T-helper 17 cell (primary cell): ENCODE data around the gene FILIP1L. TPM values are rescaled to one million over a fixed set of nuclear protein-coding genes. Genes with fewer than 3 reads are reported as not detected.

ENCODE experiments used
- ATAC-seq: fragments of 150-1000 bp; cut with Tn5 transposase; 2 replicates; pipeline ENCODE4 v1.10.0; 2021; ENCODE audit warnings: mild to moderate bottlenecking, moderate library complexity
- DNase-seq, 3 donors: peaks; one replicate each; pipeline versions ENCODE4 v3.0.0 to v3.0.0-alpha.2; 2020 to 2021
- H3K9me3 ChIP-seq: one replicate; pipeline ENCODE4 v1.7.0; 2013; ENCODE audit warnings: low read length, mild to moderate bottlenecking; ENCODE audit not compliant: control insufficient read depth, poor library complexity, severe bottlenecking
- H3K27ac Mint-ChIP-seq: one replicate; pipeline ENCODE4 v1.8.0; 2022; ENCODE audit warnings: mild to moderate bottlenecking, moderate library complexity, mixed read lengths
- H3K27me3 Mint-ChIP-seq: one replicate; pipeline ENCODE4 v1.8.0; 2022; ENCODE audit warnings: mixed read lengths
- H3K36me3 Mint-ChIP-seq: one replicate; pipeline ENCODE4 v1.8.0; 2022; ENCODE audit warnings: low read depth, mixed read lengths
- H3K4me1 Mint-ChIP-seq: one replicate; pipeline ENCODE4 v1.8.0; 2022; ENCODE audit warnings: mild to moderate bottlenecking, mixed read lengths
- H3K4me3 Mint-ChIP-seq: one replicate; pipeline ENCODE4 v1.8.0; 2022; ENCODE audit warnings: mild to moderate bottlenecking, moderate library complexity, mixed read lengths
- total RNA-seq, 4 donors: library from RNA in 2 of 4; stranded (reverse) in 2 of 4; gene quantifications; one replicate each; pipeline ENCODE4 v1.2.3 and lab custom pipeline; 2022 to 2026

Gene FILIP1L
- total RNA-seq, 2 donors from 2014 or later = 0.82 TPM; not detected in 1

DNA sequence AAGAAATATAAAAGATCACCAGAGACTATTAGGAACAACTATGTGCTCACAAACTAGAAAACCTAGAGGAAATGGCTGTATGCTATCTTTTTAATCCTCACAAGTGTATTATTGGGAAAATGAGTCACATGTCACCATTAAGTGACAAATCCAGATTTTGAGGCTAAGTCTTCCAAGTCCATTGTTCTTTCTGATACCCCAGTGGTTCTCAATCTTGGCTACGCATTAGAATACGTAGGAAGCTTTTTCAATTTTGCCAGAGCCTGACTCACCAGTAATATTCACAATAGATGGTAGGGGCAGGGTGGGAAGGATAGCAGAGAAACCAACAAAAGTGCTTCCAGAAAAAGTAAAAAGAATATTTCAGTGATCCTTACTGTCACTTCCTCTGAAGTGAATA lies 117.0 kb downstream of the FILIP1L start:
- Mint-ChIP-seq H3K4me1 (no peaks in the 10 kb centered on the region), H3K27ac (no peak overlapping the region), H3K4me3 (no peak overlapping the region), H3K27me3 (no peaks in the 10 kb centered on the region), H3K36me3 (no peaks in the 10 kb centered on the region)
- H3K9me3 ChIP-seq = no peaks in the 10 kb centered on the region
- ATAC-seq (no peak), DNase-seq (no peak)

DNA sequence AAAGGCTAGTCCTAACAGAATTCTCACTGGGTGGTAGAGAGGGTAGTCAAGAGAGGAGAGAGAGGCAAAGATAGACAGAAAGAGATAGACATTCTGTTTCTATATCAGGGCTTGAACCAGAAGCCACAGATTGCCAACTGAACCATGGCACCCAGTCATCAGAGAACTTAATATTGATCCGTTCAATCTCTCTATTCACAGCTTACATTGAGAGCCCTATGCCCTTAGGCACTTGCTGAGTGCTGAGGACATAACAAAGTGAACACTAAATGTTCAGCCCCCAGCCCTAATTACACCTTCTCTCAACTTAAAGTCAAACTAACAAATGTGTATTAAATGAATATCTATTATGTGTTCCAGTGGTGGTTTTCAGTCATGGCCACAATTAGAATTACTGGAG lies 124.1 kb downstream of the FILIP1L start:
- no peaks in the 10 kb centered on the region for H3K4me1 Mint-ChIP-seq
- no peaks in the 10 kb centered on the region for H3K27me3 Mint-ChIP-seq
- no peak for DNase-seq
- H3K4me3 Mint-ChIP-seq = no peak overlapping the region
- no peak for ATAC-seq
- H3K27ac Mint-ChIP-seq = no peak overlapping the region
- no peaks in the 10 kb centered on the region for H3K36me3 Mint-ChIP-seq
- H3K9me3 ChIP-seq = no peaks in the 10 kb centered on the region

DNA sequence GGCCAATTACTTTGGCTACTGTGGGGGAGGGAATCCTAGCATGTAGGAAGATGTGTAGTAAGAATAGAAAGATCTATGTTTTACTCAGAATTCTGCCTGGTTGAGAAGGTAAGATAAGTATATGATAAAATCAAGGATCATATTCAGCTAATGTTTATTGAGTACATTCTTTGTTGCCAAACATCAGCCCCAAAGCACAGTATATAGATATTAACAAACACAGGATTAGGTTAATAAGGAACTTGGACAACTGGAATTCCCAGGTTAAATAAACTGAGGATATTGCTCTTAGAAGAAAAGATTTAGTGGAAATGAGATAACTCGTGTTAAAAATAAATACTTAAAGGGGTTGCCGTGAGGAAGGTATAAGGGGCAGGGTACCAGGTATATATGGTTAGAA lies 129.6 kb downstream of the FILIP1L start:
- ATAC-seq (no peak), DNase-seq (no peak)
- H3K36me3 Mint-ChIP-seq = no peaks in the 10 kb centered on the region
- peaks cover 2% of the 10 kb centered on the region for H3K4me1 Mint-ChIP-seq
- H3K27ac Mint-ChIP-seq = no peak overlapping the region
- no peaks in the 10 kb centered on the region for H3K27me3 Mint-ChIP-seq
- no peaks in the 10 kb centered on the region for H3K9me3 ChIP-seq
- H3K4me3 Mint-ChIP-seq = no peak overlapping the region

DNA sequence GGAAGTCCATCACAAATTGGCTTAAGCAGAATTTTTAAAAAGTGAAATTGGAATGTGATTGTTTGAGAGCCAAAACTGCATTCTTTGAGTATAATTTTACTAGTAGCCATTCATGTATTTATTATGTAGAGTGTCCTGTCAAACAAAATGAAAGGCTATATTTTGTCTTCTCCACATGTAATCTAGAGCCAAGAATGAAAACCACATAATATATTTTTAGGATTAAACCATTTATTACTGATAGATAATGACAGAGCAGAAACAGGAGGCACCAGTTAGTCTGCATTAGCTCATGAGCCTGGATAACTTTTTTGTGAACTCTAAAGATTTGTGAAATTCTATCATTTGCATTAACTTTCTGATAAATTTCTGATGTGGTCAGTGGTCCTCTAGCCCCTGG lies 130.2 kb downstream of the FILIP1L start:
- H3K9me3 ChIP-seq = no peaks in the 10 kb centered on the region
- Mint-ChIP-seq H3K36me3 (no peaks in the 10 kb centered on the region), H3K27ac (no peak overlapping the region), H3K27me3 (no peaks in the 10 kb centered on the region), H3K4me1 (peaks cover 2% of the 10 kb centered on the region), H3K4me3 (no peak overlapping the region)
- ATAC-seq (no peak), DNase-seq (no peak)

DNA sequence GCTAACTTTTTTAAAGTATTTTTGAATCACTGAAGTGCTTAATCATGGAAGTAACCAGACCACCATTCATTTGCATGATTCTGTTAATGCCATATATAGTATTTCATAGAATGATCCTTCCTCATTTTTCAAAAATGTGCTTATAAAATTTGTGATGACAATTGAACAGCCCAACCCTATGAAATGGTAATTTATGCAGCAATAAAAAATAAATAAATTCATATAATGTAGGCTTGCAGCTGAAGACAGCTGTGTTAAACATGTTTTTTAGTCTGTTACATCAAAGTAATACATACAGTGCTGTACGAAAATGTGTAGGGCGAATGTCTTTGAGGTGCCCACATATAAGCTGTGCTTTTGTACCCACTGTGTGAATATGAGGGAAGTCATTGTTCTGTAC lies 131.7 kb downstream of the FILIP1L start:
- Mint-ChIP-seq H3K4me3 (no peak overlapping the region), H3K27me3 (no peaks in the 10 kb centered on the region), H3K36me3 (no peaks in the 10 kb centered on the region), H3K4me1 (peaks cover 2% of the 10 kb centered on the region), H3K27ac (no peak overlapping the region)
- ATAC-seq (no peak), DNase-seq (no peak)
- no peaks in the 10 kb centered on the region for H3K9me3 ChIP-seq

- ATAC-seq (no peak), DNase-seq (no peak)
- no peaks in the 10 kb centered on the region for H3K9me3 ChIP-seq
- Mint-ChIP-seq H3K4me1 (peaks cover 2% of the 10 kb centered on the region), H3K27ac (no peak overlapping the region), H3K36me3 (no peaks in the 10 kb centered on the region), H3K4me3 (no peak overlapping the region), H3K27me3 (no peaks in the 10 kb centered on the region)
These were observed 133.2 kb downstream of the FILIP1L start for GRCh38 chr3:99981138-99981537.

DNA sequence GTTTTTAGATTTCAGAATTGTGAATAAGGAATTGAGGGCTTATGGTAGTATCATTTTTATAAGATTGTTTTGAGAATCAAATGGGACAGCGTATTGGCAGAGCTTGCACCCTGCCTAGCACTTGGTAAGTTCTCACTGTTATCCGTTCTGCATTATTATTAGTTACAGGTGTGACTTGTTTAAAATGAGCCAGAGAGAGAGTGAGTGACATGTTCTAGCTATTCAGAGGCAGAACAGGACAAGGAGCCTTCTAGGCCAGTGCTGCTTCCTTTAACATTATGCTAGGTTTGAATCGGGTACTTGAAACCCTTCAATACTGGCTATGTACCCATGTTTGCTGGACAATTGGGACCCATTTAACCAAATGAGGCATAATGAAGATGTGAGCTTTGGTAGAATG lies 133.7 kb downstream of the FILIP1L start:
- H3K4me1 Mint-ChIP-seq = peaks cover 2% of the 10 kb centered on the region
- no peak overlapping the region for H3K4me3 Mint-ChIP-seq
- no peaks in the 10 kb centered on the region for H3K27me3 Mint-ChIP-seq
- no peaks in the 10 kb centered on the region for H3K36me3 Mint-ChIP-seq
- DNase-seq (no peak), ATAC-seq (no peak)
- H3K27ac Mint-ChIP-seq = no peak overlapping the region
- H3K9me3 ChIP-seq = no peaks in the 10 kb centered on the region

DNA sequence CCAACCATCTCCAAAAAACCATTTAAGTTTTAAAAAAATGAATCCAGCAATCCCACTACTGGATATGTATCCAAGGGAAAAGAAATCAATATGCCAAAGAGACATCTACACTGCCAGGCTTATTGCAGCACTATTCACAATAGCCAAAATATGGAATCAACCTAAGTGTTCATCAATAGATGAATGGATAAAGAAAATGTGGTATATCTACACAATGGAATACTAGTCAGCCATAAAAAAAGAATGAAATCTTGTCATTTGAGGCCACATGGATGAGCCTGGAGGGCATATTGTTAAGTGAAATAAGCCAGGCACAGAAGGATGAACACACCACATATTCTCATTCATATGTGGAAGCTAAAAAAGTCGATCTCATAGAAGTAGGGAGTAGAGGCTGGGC lies 136.1 kb downstream of the FILIP1L start:
- DNase-seq (no peak), ATAC-seq (no peak)
- Mint-ChIP-seq H3K4me3 (no peak overlapping the region), H3K27ac (no peak overlapping the region), H3K27me3 (no peaks in the 10 kb centered on the region), H3K36me3 (no peaks in the 10 kb centered on the region), H3K4me1 (no peaks in the 10 kb centered on the region)
- no peaks in the 10 kb centered on the region for H3K9me3 ChIP-seq

DNA sequence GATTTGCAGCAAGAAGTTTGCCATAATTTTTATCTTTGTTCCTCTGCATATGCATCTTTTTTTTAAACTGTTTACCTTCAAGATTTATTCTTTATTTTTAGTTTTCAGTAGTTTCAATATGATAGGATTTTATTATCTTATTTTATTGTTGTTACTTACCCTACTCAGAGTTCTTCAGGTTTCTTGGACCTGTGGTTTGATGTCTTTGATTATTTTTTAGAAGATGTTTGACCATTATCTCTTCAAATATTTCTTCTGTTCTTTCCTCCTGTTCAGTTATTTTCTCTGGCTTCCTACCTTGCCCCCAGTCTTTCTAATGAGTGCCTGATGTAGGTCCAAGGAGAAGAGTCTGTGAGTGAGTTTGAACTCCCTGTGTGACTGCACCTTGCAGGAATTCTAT lies 137.7 kb downstream of the FILIP1L start:
- no peaks in the 10 kb centered on the region for H3K9me3 ChIP-seq
- ATAC-seq (no peak), DNase-seq (no peak)
- no peaks in the 10 kb centered on the region for H3K4me1 Mint-ChIP-seq
- no peak overlapping the region for H3K4me3 Mint-ChIP-seq
- no peaks in the 10 kb centered on the region for H3K36me3 Mint-ChIP-seq
- H3K27ac Mint-ChIP-seq = no peak overlapping the region
- H3K27me3 Mint-ChIP-seq = no peaks in the 10 kb centered on the region

DNA sequence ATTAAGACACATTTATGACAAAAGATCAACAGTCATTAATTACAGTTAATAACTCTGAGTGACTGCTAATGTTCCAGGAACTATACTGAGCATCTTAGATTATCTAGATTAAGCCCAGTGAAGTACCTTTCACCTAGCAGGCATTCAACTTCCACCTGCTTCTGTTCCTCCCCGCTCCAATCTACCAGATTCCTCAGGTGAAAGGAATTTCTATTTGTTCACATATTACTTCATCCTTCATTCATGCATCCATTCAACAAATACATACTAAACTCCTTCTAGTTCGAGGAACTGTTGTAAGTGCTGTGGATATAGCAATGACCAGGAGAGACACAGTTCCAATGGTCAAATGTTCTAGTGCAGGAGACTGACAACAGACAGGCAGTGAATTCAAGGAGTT lies 139.3 kb downstream of the FILIP1L start:
- no peaks in the 10 kb centered on the region for H3K9me3 ChIP-seq
- ATAC-seq (no peak), DNase-seq (no peak)
- Mint-ChIP-seq H3K27ac (no peak overlapping the region), H3K4me3 (no peak overlapping the region), H3K36me3 (no peaks in the 10 kb centered on the region), H3K4me1 (no peaks in the 10 kb centered on the region), H3K27me3 (no peaks in the 10 kb centered on the region)

DNA sequence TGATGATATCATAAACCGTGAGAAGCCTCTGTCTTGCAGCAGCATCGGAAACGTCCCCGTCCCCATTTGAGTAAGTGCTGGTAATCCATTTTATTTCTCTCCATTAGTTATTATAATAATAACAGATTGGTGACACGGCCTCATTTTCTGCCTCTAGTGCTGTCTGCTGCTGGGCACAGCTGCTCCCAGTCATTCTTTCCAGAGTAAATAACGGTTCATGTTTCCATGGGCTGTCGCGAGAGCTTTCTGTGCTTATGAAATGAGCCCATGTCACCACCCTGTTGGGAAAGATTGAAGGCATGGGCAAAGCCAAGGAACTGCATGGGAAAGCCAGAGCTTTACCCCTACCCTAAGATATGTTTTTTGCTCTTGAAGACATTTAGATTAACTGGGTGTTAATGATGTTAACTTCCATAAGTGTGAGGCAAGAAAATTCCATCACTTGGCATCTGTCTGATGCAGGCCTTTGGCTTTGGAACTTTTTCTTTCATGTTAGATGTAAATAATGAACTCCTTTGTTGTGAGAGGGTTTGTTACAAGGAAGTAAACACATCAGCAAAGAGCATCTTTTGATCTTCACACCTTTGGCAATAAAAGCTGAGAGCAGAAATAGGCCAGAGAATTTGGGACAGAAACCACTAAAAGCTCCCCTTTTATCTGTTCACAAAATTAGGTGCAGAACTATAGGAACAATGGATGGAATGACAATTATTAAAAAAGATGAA lies 141.8 kb downstream of the FILIP1L start:
- peaks cover 11% of the 10 kb centered on the region for H3K4me1 Mint-ChIP-seq
- DNase-seq (no peak), ATAC-seq (no peak)
- peaks cover 2% of the 10 kb centered on the region for H3K36me3 Mint-ChIP-seq
- H3K4me3 Mint-ChIP-seq = no peak overlapping the region
- no peak overlapping the region for H3K27ac Mint-ChIP-seq
- H3K9me3 ChIP-seq = no peaks in the 10 kb centered on the region
- no peaks in the 10 kb centered on the region for H3K27me3 Mint-ChIP-seq

GRCh38 chr3:99971761-99972160 lies 142.5 kb downstream of the FILIP1L start:
- Mint-ChIP-seq H3K36me3 (peaks cover 2% of the 10 kb centered on the region), H3K4me3 (no peak overlapping the region), H3K4me1 (peaks cover 11% of the 10 kb centered on the region), H3K27me3 (no peaks in the 10 kb centered on the region), H3K27ac (no peak overlapping the region)
- no peak for ATAC-seq
- DNase-seq = no peak
- no peaks in the 10 kb centered on the region for H3K9me3 ChIP-seq

- Mint-ChIP-seq H3K4me3 (no peak overlapping the region), H3K27me3 (no peaks in the 10 kb centered on the region), H3K27ac (no peak overlapping the region), H3K4me1 (peaks cover 11% of the 10 kb centered on the region), H3K36me3 (peaks cover 2% of the 10 kb centered on the region)
- no peaks in the 10 kb centered on the region for H3K9me3 ChIP-seq
- DNase-seq (no peak), ATAC-seq (no peak)
These were observed 144.1 kb downstream of the FILIP1L start for GRCh38 chr3:99970198-99970597.

- no peaks in the 10 kb centered on the region for H3K9me3 ChIP-seq
- no peaks in the 10 kb centered on the region for H3K27me3 Mint-ChIP-seq
- DNase-seq = no peak
- no peak for ATAC-seq
- H3K4me3 Mint-ChIP-seq = no peak overlapping the region
- H3K4me1 Mint-ChIP-seq = peaks cover 11% of the 10 kb centered on the region
- H3K36me3 Mint-ChIP-seq = peaks cover 2% of the 10 kb centered on the region
- no peak overlapping the region for H3K27ac Mint-ChIP-seq
These were observed 145.2 kb downstream of the FILIP1L start for GRCh38 chr3:99969136-99969535.
